GM12878 (cell line): ENCODE results near the gene IGFBP1. TPM values are rescaled to one million over a fixed set of nuclear protein-coding genes. Genes with fewer than 3 reads are reported as not detected.

Source experiments
- ATAC-seq: fragments of 200-7000 bp; cut with Tn5 transposase; 3 replicates; pipeline ENCODE4 v1.9.1; 2020; ENCODE audit warnings: mild to moderate bottlenecking, moderate library complexity
- BruUV-seq: library from RNA; stranded (reverse); fragments of 400-500 nt; replicated peaks from 2 replicates; lab custom pipeline; 2021; lab: Mats Ljungman, UMichigan
- CTCF ChIA-PET: fragments of 300-600 bp; sonication (Branson Sonifier 250); formaldehyde crosslinking; extraction: SDS; loops from one replicate; lab custom pipeline; 2021; ENCODE audit warnings: inconsistent platforms; lab: Yijun Ruan, JAX
- POLR2A ChIA-PET: fragments of 350-600 bp; formaldehyde crosslinking; extraction: SDS; loops from one replicate; lab custom pipeline; 2021; ENCODE audit warnings: inconsistent platforms; lab: Charles Lee
- RAD21 ChIA-PET: fragments of 300-600 bp; sonication (Branson Sonifier 250); formaldehyde crosslinking; loops from one replicate; lab custom pipeline; 2023; ENCODE audit warnings: antibody characterized with exemption; ENCODE audit not compliant: unreplicated experiment; lab: Charles Lee
- SMC1A ChIA-PET: fragments of 300-600 bp; sonication (Branson Sonifier 250); formaldehyde crosslinking; loops from one replicate; lab custom pipeline; 2023; ENCODE audit not compliant: unreplicated experiment, uncharacterized antibody; lab: Charles Lee
- DNase-seq: peaks from one replicate; pipeline ENCODE4 v3.0.0-alpha.2; 2011; ENCODE audit warnings: low read depth, low spot score
- FAIRE-seq: peaks from 3 replicates; lab custom pipeline; 2011; peaks lifted over from hg19 to GRCh38; lab: Jason Lieb, UNC
- H2AFZ ChIP-seq: 2 replicates; pipeline ENCODE4 v1.6.0; 2011; ENCODE audit warnings: low read depth, low read length, control low read depth; ENCODE audit not compliant: control insufficient read depth
- H3K27ac ChIP-seq: 2 replicates; pipeline ENCODE4 v1.5.1; 2011; ENCODE audit warnings: control low read depth; ENCODE audit not compliant: control insufficient read depth, insufficient read depth
- H3K27me3 ChIP-seq, 2 experiments: replicated peaks in 1 of 2; 2 replicates each; pipeline versions ENCODE4 v1.6.0 to v1.6.1; 2011; ENCODE audit warnings: low read length in 1 of 2; ENCODE audit not compliant: control insufficient read depth in 2 of 2, insufficient read depth in 2 of 2
- H3K36me3 ChIP-seq, 2 experiments: 2 replicates each; pipeline ENCODE4 v1.5.1; 2011; ENCODE audit warnings: low read length in 1 of 2; ENCODE audit not compliant: control insufficient read depth in 2 of 2, insufficient read depth in 2 of 2
- H3K4me1 ChIP-seq: 2 replicates; pipeline ENCODE4 v1.6.1; 2011; ENCODE audit warnings: mild to moderate bottlenecking, low read length, moderate library complexity, mixed read lengths; ENCODE audit not compliant: control insufficient read depth, insufficient read depth
- H3K4me2 ChIP-seq: 2 replicates; pipeline ENCODE4 v1.6.0; 2011; ENCODE audit warnings: control low read depth; ENCODE audit not compliant: control insufficient read depth, insufficient read depth
- H3K4me3 ChIP-seq: fragments of 200-600 bp; sonication (generic); 2 replicates; pipeline ENCODE4 v1.5.1; 2016
- H3K79me2 ChIP-seq: 2 replicates; pipeline ENCODE4 v1.6.0; 2011; ENCODE audit warnings: low read length; ENCODE audit not compliant: control insufficient read depth, insufficient read depth
- H3K9ac ChIP-seq: 2 replicates; pipeline ENCODE4 v1.8.0; 2011; ENCODE audit warnings: low read length, control low read depth, mixed read lengths; ENCODE audit not compliant: control insufficient read depth, insufficient read depth
- H3K9me3 ChIP-seq: replicated peaks from 3 replicates; pipeline ENCODE4 v1.5.1; 2011; ENCODE audit warnings: mild to moderate bottlenecking, low read length; ENCODE audit not compliant: control insufficient read depth, insufficient read depth
- H4K20me1 ChIP-seq: 2 replicates; pipeline ENCODE4 v1.6.0; 2011; ENCODE audit not compliant: control insufficient read depth, insufficient read depth
- BRCA1 ChIP-seq: IDR thresholded peaks from 2 replicates; pipeline ENCODE4 v1.6.1; 2011; ENCODE audit warnings: low read depth, low read length, improper control_type of control experiment
- DPF2 ChIP-seq: fragments of 450-650 bp; IDR thresholded peaks from 2 replicates; pipeline ENCODE4 v1.6.1; 2017; ENCODE audit warnings: mild to moderate bottlenecking
- FOXK2 ChIP-seq: fragments of 450-650 bp; IDR thresholded peaks from 2 replicates; pipeline ENCODE4 v1.6.1; 2017; ENCODE audit warnings: mild to moderate bottlenecking, moderate library complexity
- HDAC6 ChIP-seq: fragments of 200-600 bp; sonication (generic); IDR thresholded peaks from one replicate; pipeline ENCODE4 v1.8.0; 2017; ENCODE audit warnings: antibody characterized with exemption; ENCODE audit not compliant: unreplicated experiment
- HSF1 ChIP-seq: fragments of 150-350 bp; IDR thresholded peaks from 2 replicates; pipeline ENCODE4 v1.6.1; 2014; ENCODE audit warnings: mild to moderate bottlenecking, low read depth, low read length
- NFXL1 ChIP-seq: fragments of 450-650 bp; IDR thresholded peaks from 2 replicates; pipeline ENCODE4 v1.6.1; 2017; ENCODE audit warnings: antibody characterized with exemption, mild to moderate bottlenecking, borderline replicate concordance
- NR2C2 ChIP-seq: IDR thresholded peaks from 2 replicates; pipeline ENCODE4 v1.6.1; 2011; ENCODE audit warnings: borderline replicate concordance, low read depth; ENCODE audit not compliant: control insufficient read depth, insufficient read length
- RAD51 ChIP-seq: fragments of 450-650 bp; IDR thresholded peaks from 2 replicates; pipeline ENCODE4 v1.6.1; 2016; ENCODE audit warnings: moderate library complexity, mild to moderate bottlenecking, inconsistent platforms
- TCF7 ChIP-seq: IDR thresholded peaks from 2 replicates; pipeline ENCODE4 v1.6.1; 2014; ENCODE audit warnings: antibody characterized with exemption, borderline replicate concordance
- YY1 ChIP-seq: IDR thresholded peaks from 2 replicates; pipeline ENCODE4 v1.6.1; 2011; ENCODE audit warnings: low read depth, mild to moderate bottlenecking, low read length
- WGBS: methylation state at CpG from one replicate; pipeline ENCODE4 v1.1.6; 2016; ENCODE audit warnings: low lambda C conversion rate; ENCODE audit not compliant: insufficient replicate concordance, insufficient coverage; ENCODE audit errors: missing lambda C conversion rate; 5-methylcytosine and 5-hydroxymethylcytosine counted together
- in situ Hi-C: fragments of 300-500 bp; cut with MboI; formaldehyde crosslinking; loops from 9 replicates; pipeline ENCODE4 v1.14.3; 2018; ENCODE audit warnings: mixed read lengths
- intact Hi-C: fragments of 100-400 bp; cut with micrococcal nuclease; formaldehyde crosslinking; loops from one replicate; pipeline ENCODE4 v1.14.2; 2022; ENCODE audit not compliant: unreplicated experiment
- polyA plus RNA-seq, 11 experiments: library from polyadenylated mRNA; depleted of rRNA in 4 of 11; unstranded in 6 of 11; stranded (reverse) in 5 of 11; fragments of >200 nt; fragmentation: Nextera tagmentation in 4 of 11; fragmentation: Illumina TruSeq in 1 of 11; extraction: Ambion mirVana in 4 of 11; extraction: Trizol in 1 of 11; gene quantifications; 1 replicate in 1 of 11; 2 replicates in 10 of 11; pipeline versions ENCODE4 v1.2.1 to v1.2.3, GENCODE V29; 2011 to 2016; ENCODE audit warnings: inconsistent platforms in 2 of 11, missing spikeins in 2 of 11, low read depth in 1 of 11
- total RNA-seq, 4 experiments: library from RNA; depleted of rRNA in 3 of 4; stranded (reverse); fragments of >200 nt in 3 of 4; fragmentation: Illumina TruSeq in 1 of 4; extraction: Trizol in 1 of 4; gene quantifications; 2 replicates each; pipeline versions ENCODE4 v1.2.1 to v1.2.3, GENCODE V29; 2013 to 2021

IGFBP1 gene
- total and polyA plus RNA-seq, 10 of the 15 experiments (the other 5 are each of a cell fraction or from before 2014, with no cell fraction given) = 0.13 TPM; not detected in 9

DNA sequence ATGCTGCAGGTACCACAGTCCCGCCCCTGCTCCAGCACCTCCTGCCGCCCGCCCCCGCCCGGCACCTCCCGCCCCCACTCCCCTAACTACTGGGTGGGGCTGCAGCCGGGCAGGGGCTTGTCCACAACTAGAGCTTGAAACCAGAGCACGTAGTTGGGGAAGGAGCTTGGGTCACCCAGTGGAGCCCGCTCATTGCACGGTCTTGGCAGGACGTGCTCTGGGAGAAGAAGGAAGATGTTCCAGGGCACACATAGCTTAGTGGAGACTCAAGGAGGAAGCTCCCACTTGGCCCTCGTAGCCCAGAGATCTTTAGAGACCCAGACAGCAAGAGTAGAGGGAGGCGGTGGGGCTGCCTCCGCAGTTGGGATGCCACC is 692 bp downstream of the IGFBP1 start:
- Histone ChIP-seq H4K20me1 (0 out of 2 replicates have a peak, but pooled peaks cover 4% of the 10 kb centered on the region), H3K4me3 (no peak overlapping the region), H3K4me1 (no peaks in the 10 kb centered on the region), H3K9ac (no peak overlapping the region), H3K27ac (no peak overlapping the region), H3K27me3 (peaks cover 0 to 18% of the 10 kb centered on the region in 2 experiments), H2AFZ (no peak overlapping the region), H3K9me3 (no peaks in the 10 kb centered on the region), H3K79me2 (no peaks in the 10 kb centered on the region), H3K4me2 (no peak overlapping the region), H3K36me3 (no peaks in the 10 kb centered on the region)
- intact Hi-C loops = no loop called here
- ChIA-PET RAD21 (no interaction called here), SMC1A (no interaction called here), POLR2A (no interaction called here), CTCF (interaction anchor here (0.8 to 1.0 kb wide), 2 partner anchors 30 to 33 kb away, joined by 3 read pairs; no protein-coding TSS in a partner anchor)
- BruUV-seq = no TSS peak
- in situ Hi-C loops = no loop called here
- WGBS = 37% methylated on average over 4 of the region's 14 CpGs
- TF ChIP-seq NFXL1 = no peak
- no peak for TF ChIP-seq FOXK2
- no peak for TF ChIP-seq BRCA1
- no peak for TF ChIP-seq DPF2
- TF ChIP-seq HDAC6 = no peak
- no peak for FAIRE-seq
- no peak for DNase-seq
- ATAC-seq = no peak

- 0 out of 2 replicates have a peak, but pooled peaks cover 4% of the 10 kb centered on the region for H4K20me1 ChIP-seq
- intact Hi-C loops = loop anchor here (2.0 kb wide), 1 partner anchor 1291 kb away; no protein-coding TSS in a partner anchor
- no peak overlapping the region for H3K4me2 ChIP-seq
- H3K4me1 ChIP-seq = no peaks in the 10 kb centered on the region
- H3K9ac ChIP-seq = no peak overlapping the region
- ChIA-PET RAD21 (interaction anchor here (0.6 kb wide), 1 partner anchor 16 kb away, joined by 3 read pairs; no protein-coding TSS in a partner anchor), POLR2A (no interaction called here), SMC1A (no interaction called here), CTCF (interaction anchor here (0.8 to 2.0 kb wide), 3 partner anchors 30 to 33 kb away, joined by 3 to 7 read pairs (median 3); no protein-coding TSS in a partner anchor)
- no peak overlapping the region for H3K4me3 ChIP-seq
- FAIRE-seq (no peak), ATAC-seq (no peak), DNase-seq (no peak)
- no peaks in the 10 kb centered on the region for H3K79me2 ChIP-seq
- BruUV-seq = no TSS peak
- H3K27ac ChIP-seq = no peak overlapping the region
- H2AFZ ChIP-seq = no peak overlapping the region
- no peaks in the 10 kb centered on the region for H3K36me3 ChIP-seq
- 13% methylated on average over 7 of the region's 8 CpGs for WGBS
- no peaks in the 10 kb centered on the region for H3K9me3 ChIP-seq
- in situ Hi-C loops = no loop called here
- peaks cover 0 to 18% of the 10 kb centered on the region in 2 experiments for H3K27me3 ChIP-seq
- TF ChIP-seq YY1 (no peak), NR2C2 (no peak), HSF1 (no peak), TCF7 (peak; percentile 14; the same call in 1 of the 2 replicates), RAD51 (no peak)
These were observed 1.2 kb downstream of the IGFBP1 start for GRCh38 chr7:45889367-45890067.
